Measurements from ENCODE around the gene FHIT.

Gene FHIT

DNA sequence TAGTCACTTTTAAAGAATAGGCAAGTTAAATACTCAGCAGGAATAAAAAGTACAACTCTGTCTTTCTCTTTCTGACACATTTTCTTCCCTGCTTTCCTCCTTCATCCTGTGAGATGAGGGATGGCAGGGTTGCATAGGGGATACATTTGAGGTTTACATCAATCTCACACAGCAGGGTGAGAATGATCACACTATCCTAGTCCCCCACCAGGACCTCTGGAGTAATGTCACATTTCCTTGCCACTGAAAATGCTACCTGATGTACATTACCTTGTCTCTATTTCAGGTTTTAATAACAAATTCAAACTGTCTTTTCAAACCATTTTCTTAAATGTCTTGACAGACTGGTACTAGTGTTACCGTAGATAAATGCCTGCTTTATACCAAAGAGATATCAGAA, 816.9 kb downstream of the FHIT start:
- H3K36me3 Mint-ChIP-seq (ENCODE audit: low read depth), result no peaks in the 10 kb centered on the region
- TF ChIP-seq CTCF (IDR thresholded peaks at IDR 0.05), result no peak
- H3K4me1 Mint-ChIP-seq, result peaks cover 5% of the 10 kb centered on the region
- no peak overlapping the region for H3K27ac Mint-ChIP-seq
- no peak for DNase-seq
- peaks cover 4% of the 10 kb centered on the region for H3K27me3 Mint-ChIP-seq (ENCODE audit: low read depth, poor library complexity)
- no peaks in the 10 kb centered on the region for H3K9me3 Mint-ChIP-seq
- no peak overlapping the region for H3K4me3 Mint-ChIP-seq

GRCh38 chr3:60431599-60431958, 819.7 kb downstream of the FHIT start:
- Mint-ChIP-seq H3K4me3 (no peak overlapping the region), H3K9me3 (no peaks in the 10 kb centered on the region), H3K4me1 (peaks cover 5% of the 10 kb centered on the region), H3K36me3 (ENCODE audit: low read depth) (no peaks in the 10 kb centered on the region), H3K27me3 (ENCODE audit: low read depth, poor library complexity) (no peaks in the 10 kb centered on the region), H3K27ac (no peak overlapping the region)
- no peak for DNase-seq
- no peak for TF ChIP-seq CTCF (IDR thresholded peaks at IDR 0.05)

DNA sequence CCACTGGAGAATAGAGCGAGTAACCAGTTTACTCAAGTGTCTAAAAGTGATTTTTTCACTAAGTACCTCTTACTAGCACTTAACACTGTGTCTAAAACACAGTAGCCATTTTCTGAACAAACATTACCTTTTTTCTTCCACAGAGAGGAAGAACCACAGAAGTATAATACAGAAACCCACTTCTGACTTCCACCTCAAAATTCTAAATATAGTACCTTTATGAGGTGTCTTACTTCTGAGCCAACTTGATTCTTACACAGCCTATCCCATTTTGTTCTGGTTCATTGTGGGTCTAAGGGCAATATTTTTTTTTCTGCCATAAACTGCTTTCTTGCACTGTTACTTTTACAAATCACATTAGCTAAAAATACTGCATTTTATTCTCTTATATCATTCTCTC, 821.0 kb downstream of the FHIT start:
- Mint-ChIP-seq H3K4me3 (no peak overlapping the region), H3K36me3 (ENCODE audit: low read depth) (no peaks in the 10 kb centered on the region), H3K27ac (no peak overlapping the region), H3K9me3 (no peaks in the 10 kb centered on the region), H3K4me1 (peaks cover 5% of the 10 kb centered on the region), H3K27me3 (ENCODE audit: low read depth, poor library complexity) (no peaks in the 10 kb centered on the region)
- no peak for TF ChIP-seq CTCF (IDR thresholded peaks at IDR 0.05)
- no peak for DNase-seq

- Mint-ChIP-seq H3K27me3 (ENCODE audit: low read depth, poor library complexity) (no peaks in the 10 kb centered on the region), H3K27ac (no peak overlapping the region), H3K36me3 (ENCODE audit: low read depth) (no peaks in the 10 kb centered on the region), H3K4me1 (peaks cover 5% of the 10 kb centered on the region), H3K9me3 (no peaks in the 10 kb centered on the region), H3K4me3 (no peak overlapping the region)
- no peak for TF ChIP-seq CTCF (IDR thresholded peaks at IDR 0.05)
- no peak for DNase-seq
Measured at GRCh38 chr3:60427109-60427508, 824.1 kb downstream of the FHIT start.

DNA sequence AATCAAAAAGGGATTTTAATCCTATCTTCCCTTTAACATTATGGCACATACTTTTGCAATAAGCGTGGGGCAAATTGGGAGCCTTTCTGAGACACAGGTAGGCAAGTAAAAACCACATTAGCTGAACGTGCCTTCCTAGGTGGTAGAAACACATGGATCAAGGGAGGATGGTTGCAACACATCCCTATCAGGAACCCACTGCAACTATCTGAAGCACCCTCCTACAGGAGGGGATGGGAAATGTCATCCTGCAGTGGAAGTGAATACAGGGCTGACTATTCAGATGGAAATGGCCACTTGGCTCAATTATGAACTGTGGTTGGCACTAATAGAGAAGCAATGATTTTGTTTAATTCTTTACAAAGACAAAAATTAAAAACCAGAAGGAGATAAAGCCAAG, 826.3 kb downstream of the FHIT start:
- Mint-ChIP-seq H3K4me1 (peaks cover 10% of the 10 kb centered on the region), H3K4me3 (no peak overlapping the region), H3K9me3 (no peaks in the 10 kb centered on the region), H3K36me3 (ENCODE audit: low read depth) (no peaks in the 10 kb centered on the region), H3K27ac (no peak overlapping the region), H3K27me3 (ENCODE audit: low read depth, poor library complexity) (no peaks in the 10 kb centered on the region)
- no peak for TF ChIP-seq CTCF (IDR thresholded peaks at IDR 0.05)
- no peak for DNase-seq

DNA sequence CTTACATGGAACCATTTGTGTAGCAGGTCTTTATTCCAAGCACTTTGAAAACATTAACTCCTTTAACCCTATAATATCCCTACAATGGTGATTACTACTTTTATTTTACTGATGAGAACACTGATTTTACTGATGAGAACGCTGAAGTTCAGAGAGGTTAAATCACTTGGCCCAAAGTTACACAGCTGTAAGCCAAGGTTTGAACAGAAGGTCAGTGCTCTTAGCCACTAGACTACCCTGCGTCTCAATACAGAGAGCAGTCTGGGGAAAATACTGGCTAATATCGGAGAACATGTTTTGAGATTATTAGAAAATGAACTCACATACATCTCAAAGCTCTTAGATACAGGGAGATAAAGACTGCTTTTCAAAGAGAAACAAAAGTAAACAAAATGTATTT, 827.2 kb downstream of the FHIT start:
- no peaks in the 10 kb centered on the region for H3K27me3 Mint-ChIP-seq (ENCODE audit: low read depth, poor library complexity)
- no peak overlapping the region for H3K4me3 Mint-ChIP-seq
- no peaks in the 10 kb centered on the region for H3K36me3 Mint-ChIP-seq (ENCODE audit: low read depth)
- no peak overlapping the region for H3K27ac Mint-ChIP-seq
- TF ChIP-seq CTCF (IDR thresholded peaks at IDR 0.05), result no peak
- DNase-seq, result no peak
- H3K4me1 Mint-ChIP-seq, result peaks cover 13% of the 10 kb centered on the region
- H3K9me3 Mint-ChIP-seq, result no peaks in the 10 kb centered on the region
